Cardiac muscle cell (in vitro differentiated cells and primary cell): ENCODE results near the gene DLGAP1. TPM values are rescaled to one million over a fixed set of nuclear protein-coding genes. Genes with fewer than 3 reads are reported as not detected.

Experiments used
- DNase-seq, 2 donors: peaks; one replicate each; pipeline versions ENCODE4 v3.0.0 to v3.0.0-alpha.2; 2010 to 2017; ENCODE audit warnings: low read depth in 1 of 2, low spot score in 1 of 2
- H3K27ac ChIP-seq: fragments of 200-600 bp; sonication (generic); 2 replicates; pipeline ENCODE4 v1.5.1; 2016
- H3K27me3 ChIP-seq: fragments of 200-600 bp; sonication (generic); 2 replicates; pipeline ENCODE4 v1.6.0; 2016; ENCODE audit warnings: control low read depth
- H3K36me3 ChIP-seq: fragments of 200-600 bp; sonication (generic); 2 replicates; pipeline ENCODE4 v1.5.1; 2016; ENCODE audit warnings: control low read depth
- H3K4me1 ChIP-seq: fragments of 200-600 bp; sonication (generic); 2 replicates; pipeline ENCODE4 v1.8.1; 2017; ENCODE audit warnings: low read depth, mild to moderate bottlenecking, mixed run types
- H3K4me3 ChIP-seq: fragments of 200-600 bp; sonication (generic); 2 replicates; pipeline ENCODE4 v1.5.1; 2016; ENCODE audit warnings: mild to moderate bottlenecking
- H3K9me3 ChIP-seq: fragments of 200-600 bp; sonication (generic); 2 replicates; pipeline ENCODE4 v1.5.1; 2017; ENCODE audit warnings: low read depth, mild to moderate bottlenecking, control low read depth
- polyA plus RNA-seq: library from polyadenylated mRNA; unstranded; fragments of >200 nt; fragmentation: Nextera tagmentation; extraction: Ambion mirVana; gene quantifications from 2 replicates; pipeline ENCODE4 v1.2.1, GENCODE V29; 2016
- total RNA-seq: library from RNA; depleted of rRNA; stranded (reverse); fragments of >200 nt; gene quantifications from 2 replicates; pipeline ENCODE4 v1.2.3, GENCODE V29; 2016
- TF ChIP-seq, protein P1 (sequence below): IDR thresholded peaks from 2 replicates; pipeline ENCODE4 v1.5.1; 2012; ENCODE audit warnings: low read depth, mild to moderate bottlenecking, low read length

The DLGAP1 gene
- total and polyA plus RNA-seq, 2 experiments from 2014 or later = 2.5 to 7.9 TPM

GRCh38 chr18:3452750-3453539 lies 1002.2 kb downstream of the DLGAP1 start:
- peak in 1 of 2 donors; percentile 40 for DNase-seq
- H3K9me3 ChIP-seq = no peaks in the 10 kb centered on the region

DNA sequence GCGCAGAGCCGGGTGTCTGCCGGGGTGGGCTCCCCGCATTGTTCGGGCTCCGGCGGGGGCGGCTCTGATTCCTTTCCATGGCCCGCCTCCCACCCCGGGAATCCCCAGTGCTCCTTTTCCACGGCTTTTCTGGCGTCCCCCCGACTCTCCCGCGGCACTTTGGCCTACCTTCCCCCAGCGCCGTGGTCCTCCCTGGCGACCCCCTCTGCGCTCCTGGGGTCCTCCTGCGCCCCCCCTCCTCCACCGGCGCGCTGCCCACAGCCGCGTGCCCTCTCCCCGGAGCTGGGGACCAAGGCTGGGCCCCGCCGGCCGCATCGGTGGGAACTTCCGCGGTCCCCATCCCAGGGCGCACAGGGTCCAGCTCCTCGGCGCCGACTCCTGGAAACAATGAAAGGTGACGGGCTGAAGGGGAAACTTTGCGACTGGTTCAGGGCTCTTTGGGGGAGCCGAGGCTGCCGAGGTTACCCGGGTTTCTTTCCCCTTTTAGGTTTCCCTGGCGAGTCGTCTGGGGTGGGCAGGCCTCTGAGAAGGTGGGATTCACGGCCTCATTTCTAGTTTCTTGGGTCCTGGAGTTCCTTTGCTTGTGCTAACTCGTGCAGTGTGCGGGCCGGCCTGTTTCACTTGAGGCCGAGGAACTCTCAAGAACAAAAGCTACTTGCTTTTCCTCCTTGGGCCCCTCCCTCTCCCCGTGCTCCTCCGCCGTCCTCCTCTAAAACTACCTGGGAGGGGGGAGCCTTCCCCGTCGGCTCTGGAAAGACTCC lies 1002.9 kb downstream of the DLGAP1 start:
- peak; percentile 63 to 78 for DNase-seq
- H3K36me3 ChIP-seq = peaks cover 10% of the 10 kb centered on the region

More at GRCh38 chr18:3452750-3453539, 1002.2 kb downstream of the DLGAP1 start:
- no peaks in the 10 kb centered on the region for H3K27me3 ChIP-seq
- peak overlapping the region; percentile 94 for H3K27ac ChIP-seq
- TF ChIP-seq, protein P1, sequence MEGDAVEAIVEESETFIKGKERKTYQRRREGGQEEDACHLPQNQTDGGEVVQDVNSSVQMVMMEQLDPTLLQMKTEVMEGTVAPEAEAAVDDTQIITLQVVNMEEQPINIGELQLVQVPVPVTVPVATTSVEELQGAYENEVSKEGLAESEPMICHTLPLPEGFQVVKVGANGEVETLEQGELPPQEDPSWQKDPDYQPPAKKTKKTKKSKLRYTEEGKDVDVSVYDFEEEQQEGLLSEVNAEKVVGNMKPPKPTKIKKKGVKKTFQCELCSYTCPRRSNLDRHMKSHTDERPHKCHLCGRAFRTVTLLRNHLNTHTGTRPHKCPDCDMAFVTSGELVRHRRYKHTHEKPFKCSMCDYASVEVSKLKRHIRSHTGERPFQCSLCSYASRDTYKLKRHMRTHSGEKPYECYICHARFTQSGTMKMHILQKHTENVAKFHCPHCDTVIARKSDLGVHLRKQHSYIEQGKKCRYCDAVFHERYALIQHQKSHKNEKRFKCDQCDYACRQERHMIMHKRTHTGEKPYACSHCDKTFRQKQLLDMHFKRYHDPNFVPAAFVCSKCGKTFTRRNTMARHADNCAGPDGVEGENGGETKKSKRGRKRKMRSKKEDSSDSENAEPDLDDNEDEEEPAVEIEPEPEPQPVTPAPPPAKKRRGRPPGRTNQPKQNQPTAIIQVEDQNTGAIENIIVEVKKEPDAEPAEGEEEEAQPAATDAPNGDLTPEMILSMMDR = no peak
- peak overlapping the region; percentile 97 for H3K4me3 ChIP-seq
- H3K4me1 ChIP-seq = peaks cover 18% of the 10 kb centered on the region
- peaks cover 17% of the 10 kb centered on the region for H3K36me3 ChIP-seq

GRCh38 chr18:3451183-3451988 lies 1003.7 kb downstream of the DLGAP1 start:
- H3K9me3 ChIP-seq = no peaks in the 10 kb centered on the region
- peaks cover 2% of the 10 kb centered on the region for H3K36me3 ChIP-seq
- TF ChIP-seq, protein P1 = no peak
- H3K27me3 ChIP-seq = no peaks in the 10 kb centered on the region
- H3K4me3 ChIP-seq = peak overlapping the region; percentile 97
- peaks cover 28% of the 10 kb centered on the region for H3K4me1 ChIP-seq
- peak overlapping the region; percentile 94 for H3K27ac ChIP-seq
- DNase-seq = peak; percentile 88 to 94

More for the DNA sequence above, 1002.9 kb downstream of the DLGAP1 start:
- TF ChIP-seq, protein P1 = no peak
- H3K4me3 ChIP-seq = peak overlapping the region; percentile 97
- no peaks in the 10 kb centered on the region for H3K9me3 ChIP-seq
- peak overlapping the region; percentile 94 for H3K27ac ChIP-seq
- peaks cover 21% of the 10 kb centered on the region for H3K4me1 ChIP-seq
- H3K27me3 ChIP-seq = no peaks in the 10 kb centered on the region

- Histone ChIP-seq H3K36me3 (no peaks in the 10 kb centered on the region), H3K4me3 (peak overlapping the region; percentile 97), H3K27ac (peak overlapping the region; percentile 94), H3K9me3 (no peaks in the 10 kb centered on the region), H3K4me1 (peaks cover 25% of the 10 kb centered on the region), H3K27me3 (no peaks in the 10 kb centered on the region)
- TF ChIP-seq, protein P1 = no peak
- DNase-seq = no peak
Observed at GRCh38 chr18:3450799-3451182, 1004.3 kb downstream of the DLGAP1 start.

DNA sequence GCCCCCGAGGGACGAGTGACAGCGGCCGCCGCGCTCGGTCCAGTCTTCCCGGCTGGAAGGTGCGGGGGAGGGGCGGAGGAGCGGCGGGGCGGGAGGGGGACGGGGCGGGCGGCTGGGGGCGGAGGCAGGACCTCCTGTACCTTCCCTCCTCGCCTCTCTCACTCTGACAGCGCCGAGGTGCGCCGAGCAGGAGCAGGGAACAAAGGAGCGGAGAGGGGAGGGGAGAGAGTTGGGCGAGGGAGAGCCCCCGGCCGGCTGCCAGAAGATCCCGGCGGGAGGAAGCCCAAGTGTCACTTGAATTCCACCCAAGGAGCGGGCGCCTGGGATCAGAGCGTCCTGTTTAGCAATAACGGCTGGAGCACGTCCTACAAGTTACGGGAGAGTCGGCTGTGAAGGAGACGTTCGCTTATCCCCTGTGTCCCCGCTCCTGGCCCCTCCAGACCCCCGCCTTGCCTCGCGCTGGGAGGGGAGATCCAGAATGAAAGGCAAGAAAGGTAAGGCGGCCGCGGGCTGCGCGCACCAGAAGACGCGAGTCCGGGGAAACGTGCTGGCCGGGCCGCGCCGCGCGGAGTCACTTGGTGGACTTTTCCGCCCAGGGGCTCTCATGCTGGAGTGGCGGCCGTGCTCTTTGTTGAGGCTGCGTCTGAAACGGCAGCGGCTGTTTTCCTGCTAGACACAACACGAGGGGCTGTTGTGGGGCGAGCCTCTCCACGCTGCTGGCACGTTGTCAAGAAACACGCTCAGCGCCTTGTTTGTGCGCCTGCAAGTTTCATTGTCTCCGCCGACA lies 1004.9 kb downstream of the DLGAP1 start, which contains the start of gene TGIF1:
Gene TGIF1 (plus strand): TSS at position 161 of the 787 bp plus-strand sequence. CDS start 318 bp downstream, at position 479.
- Histone ChIP-seq H3K4me1 (peaks cover 19% of the 10 kb centered on the region), H3K27ac (peak within 1 kb of the TSS; percentile 94), H3K36me3 (no peaks in the 10 kb centered on the region), H3K27me3 (no peaks in the 10 kb centered on the region), H3K9me3 (no peaks in the 10 kb centered on the region), H3K4me3 (peak within 1 kb of the TSS; percentile 97)
- peak; percentile 85 to 92 for DNase-seq
- TF ChIP-seq, protein P1 = no peak
